ENCODE results near the gene ARHGAP19.
A peak's percentile ranks its signal among the peaks of the same experiment; 100 is the strongest.

The ARHGAP19 gene, protein sequence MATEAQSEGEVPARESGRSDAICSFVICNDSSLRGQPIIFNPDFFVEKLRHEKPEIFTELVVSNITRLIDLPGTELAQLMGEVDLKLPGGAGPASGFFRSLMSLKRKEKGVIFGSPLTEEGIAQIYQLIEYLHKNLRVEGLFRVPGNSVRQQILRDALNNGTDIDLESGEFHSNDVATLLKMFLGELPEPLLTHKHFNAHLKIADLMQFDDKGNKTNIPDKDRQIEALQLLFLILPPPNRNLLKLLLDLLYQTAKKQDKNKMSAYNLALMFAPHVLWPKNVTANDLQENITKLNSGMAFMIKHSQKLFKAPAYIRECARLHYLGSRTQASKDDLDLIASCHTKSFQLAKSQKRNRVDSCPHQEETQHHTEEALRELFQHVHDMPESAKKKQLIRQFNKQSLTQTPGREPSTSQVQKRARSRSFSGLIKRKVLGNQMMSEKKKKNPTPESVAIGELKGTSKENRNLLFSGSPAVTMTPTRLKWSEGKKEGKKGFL
- total RNA-seq: 14.5 to 21.7 (median 19.3) reads per million in 4 donors

DNA sequence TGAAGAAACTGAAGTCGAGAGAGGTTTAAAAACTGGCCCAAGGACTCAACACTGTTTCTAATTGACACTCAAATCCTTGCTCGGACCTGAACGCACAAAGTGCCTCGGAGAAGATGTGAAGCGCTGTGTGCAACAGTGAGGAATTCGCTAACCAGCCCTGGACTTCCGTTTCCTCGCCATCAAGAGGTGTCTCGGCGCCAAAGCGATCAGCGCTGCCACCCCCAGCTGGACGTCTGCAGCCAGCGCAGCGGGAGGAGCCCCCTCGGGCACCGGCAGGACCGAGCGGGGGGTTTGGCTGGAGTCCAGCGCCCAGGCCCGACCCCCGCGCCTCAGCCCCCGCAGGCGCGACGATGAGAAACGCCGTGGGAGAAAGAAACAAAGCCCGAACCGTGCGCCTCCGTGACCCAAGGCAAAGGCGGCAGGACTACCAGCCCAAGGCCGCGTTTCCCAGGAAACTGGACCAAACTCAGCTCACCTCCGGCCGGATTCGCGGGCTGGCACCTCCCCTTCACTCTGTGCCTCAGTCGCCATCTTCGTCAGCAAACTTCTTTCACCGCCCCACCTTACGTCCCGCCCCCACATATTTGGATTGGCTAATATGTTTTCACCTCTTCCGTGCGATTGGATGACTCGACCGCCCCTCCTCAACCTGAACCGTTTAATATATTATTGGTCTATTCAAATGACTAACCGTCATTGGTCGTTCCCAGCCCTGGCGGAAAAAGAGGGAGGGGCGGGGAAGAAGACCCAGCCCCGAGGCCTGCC lies at the start of gene ARHGAP19:
Gene ARHGAP19 (minus strand): TSS at position 541 of the 765 bp plus-strand sequence. CDS start 10 bp downstream, at position 531.
- peak; percentile 80 to 98 (median 90) for DNase-seq

DNA sequence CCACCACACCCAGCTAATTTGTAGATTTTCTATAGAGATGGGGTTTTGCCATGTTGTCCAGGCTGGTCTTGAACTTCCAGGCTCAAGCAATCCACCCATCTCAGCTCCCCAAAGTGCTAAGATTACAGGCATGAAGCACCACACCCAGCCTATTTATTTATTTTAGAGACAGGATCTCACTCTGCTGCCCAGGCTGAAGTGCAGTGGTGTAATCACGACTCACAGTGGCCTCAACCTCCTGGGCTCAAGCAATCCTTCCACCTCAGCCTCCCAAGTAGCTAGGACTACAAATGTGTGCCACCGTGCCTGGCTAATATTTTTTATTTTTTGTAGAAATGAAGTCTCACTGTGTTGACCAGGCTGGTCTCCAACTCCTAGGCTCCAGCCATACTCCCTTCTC lies 49.0 kb upstream of the ARHGAP19 start:
- DNase-seq: no peak

- no peak for DNase-seq
Measured at GRCh38 chr10:97338041-97338440, 45.6 kb upstream of the ARHGAP19 start.

DNA sequence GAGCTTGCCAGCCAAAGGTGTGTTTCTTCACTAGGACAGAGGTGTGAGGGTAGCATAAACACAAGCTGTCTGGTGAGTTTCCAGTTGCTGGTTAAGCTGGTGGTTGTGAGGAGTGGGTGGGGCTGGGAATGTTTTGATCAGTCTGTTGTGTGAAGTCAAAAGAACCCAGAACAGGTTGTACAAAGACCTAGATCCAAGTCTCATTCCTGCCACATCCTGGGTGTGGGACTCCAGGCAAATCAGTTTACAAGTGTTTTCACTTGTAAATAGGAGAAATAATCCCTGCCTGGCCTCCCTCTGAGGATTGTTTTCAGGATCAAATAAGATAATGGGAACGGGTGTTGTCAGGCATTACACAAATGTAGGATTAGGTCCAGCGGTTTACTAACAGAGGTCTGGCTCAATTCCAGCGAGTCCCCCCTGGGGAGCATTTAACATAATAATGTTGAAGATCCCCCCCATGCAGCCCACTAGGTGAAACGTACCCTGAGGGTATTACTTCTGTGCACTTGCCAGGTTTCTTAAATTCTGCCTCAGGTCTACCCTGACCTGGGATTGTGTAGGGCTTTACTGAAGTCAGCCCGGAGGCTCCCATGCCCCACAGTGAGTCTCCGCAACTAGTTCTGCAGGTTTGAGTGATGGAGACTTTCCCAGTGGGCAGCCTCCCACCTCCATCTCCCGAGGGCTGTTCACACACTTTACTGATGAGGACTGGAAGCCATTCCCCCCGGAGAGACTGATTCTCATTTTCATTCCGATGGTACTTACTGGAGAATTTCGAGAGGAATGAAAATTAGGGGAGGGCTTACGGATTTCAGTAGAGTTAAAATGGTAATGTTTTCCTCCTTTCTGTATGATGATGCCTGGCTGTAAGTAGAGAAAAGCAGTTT lies 44.8 kb upstream of the ARHGAP19 start:
- no peak for DNase-seq

GRCh38 chr10:97336446-97336845 lies 44.0 kb upstream of the ARHGAP19 start:
- no peak for DNase-seq

DNA sequence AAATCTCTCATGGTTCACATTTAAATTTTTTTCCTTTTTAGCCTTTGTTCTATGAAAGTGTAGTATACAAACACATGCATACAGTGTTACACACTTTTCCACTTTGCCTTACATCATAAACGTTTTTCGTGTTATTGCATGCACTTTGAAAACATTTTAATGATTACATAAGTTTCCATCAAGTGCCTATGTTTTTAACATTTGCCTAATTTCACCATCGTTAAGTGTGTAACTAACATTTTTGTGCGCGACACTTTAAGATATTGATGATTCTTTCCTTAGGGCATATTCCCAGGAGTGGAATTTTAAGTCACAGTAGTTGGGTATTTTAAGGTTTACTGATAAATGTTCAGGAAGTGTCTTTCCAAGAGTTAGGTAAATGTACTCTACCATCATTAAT lies 43.6 kb upstream of the ARHGAP19 start:
- no peak for DNase-seq

- no peak for DNase-seq
Measured at GRCh38 chr10:97335188-97335619, 42.8 kb upstream of the ARHGAP19 start.

DNA sequence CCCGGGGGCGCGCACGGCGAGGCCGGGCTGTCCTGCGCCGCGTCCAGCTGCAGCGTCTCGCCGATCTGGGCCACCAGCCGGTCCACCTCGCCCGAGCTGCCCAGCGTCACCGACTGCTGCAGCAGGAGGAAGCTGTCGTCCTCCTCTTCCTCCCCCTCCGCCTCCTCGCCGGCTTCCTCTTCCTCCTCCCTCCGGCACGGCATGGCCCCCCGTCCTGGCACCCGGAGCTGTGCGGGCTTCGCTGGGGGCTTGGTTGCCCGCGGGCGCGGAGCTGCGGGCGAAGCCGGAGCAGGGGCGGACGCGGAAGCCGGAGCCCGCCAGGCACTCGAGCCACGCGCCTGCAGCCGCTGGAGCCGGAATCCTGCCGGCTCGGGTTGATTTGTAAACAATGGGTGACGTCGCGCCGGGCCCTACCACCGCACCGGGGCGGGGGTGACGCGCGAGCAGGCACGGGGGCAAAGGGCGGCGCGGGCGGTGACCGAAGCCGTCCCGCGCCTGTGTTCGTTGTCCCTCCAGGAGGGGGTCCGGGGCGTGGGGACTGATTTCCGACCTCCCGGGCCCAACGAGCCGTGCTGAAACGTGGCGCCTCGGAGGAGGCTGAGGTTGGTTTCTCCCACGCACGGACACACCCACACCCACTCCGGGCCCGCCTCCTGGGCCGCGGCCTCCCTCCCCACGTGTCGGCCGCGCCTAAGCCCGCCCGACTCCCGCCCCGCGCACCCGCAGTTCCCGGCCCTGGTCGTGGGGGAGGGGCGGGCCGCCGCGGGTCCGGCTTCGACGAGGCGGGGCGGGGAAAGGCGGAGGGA lies 42.1 kb upstream of the ARHGAP19 start, which contains the start of gene FRAT2:
Gene FRAT2 (minus strand): TSS at position 360 of the 806 bp plus-strand sequence. CDS start 157 bp downstream, at position 203.
- peak; percentile 77 to 91 (median 82) for DNase-seq

DNA sequence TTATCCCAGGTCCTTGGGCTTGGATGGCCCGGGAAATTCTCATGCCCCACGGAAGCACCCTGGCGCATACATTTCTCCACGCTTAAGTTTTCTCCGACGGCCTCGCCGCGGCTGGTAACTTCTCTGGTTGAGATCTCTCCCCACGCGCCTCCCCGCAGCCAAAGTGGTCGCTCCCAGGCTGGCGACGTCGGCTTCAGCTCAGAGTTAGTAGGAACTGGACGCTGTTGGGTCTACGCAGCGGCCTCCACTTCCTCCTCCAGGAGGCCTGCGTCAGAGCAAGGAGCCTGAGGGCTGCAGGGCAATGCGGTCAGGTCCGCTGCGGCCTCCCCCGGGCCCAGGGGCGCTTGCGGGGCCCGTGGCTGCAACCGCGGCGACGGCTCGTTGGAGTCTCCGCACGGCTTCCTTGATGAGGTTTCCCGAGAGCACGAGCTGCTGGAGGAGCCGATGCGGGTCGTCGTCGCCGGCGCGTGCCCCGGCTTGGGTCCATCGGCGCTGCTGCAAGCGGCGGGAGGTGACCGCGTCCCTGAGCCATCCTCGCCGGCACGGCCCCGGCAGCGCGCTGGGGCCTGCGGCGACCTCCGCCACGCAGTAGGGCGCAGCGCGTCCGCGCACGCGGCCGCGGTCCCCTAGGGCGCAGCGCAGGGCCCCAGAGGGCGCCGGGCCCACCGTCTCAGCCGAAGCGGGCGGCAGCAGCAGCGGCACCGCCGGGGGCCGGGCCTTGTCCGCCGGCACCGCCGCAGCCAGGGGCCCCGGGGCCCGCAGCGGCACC lies 41.3 kb upstream of the ARHGAP19 start:
- peak in 3 of 5 donors; percentile 15 to 48 (median 17) for DNase-seq

- no peak for DNase-seq
Measured at GRCh38 chr10:97333351-97333600, 40.8 kb upstream of the ARHGAP19 start.

DNA sequence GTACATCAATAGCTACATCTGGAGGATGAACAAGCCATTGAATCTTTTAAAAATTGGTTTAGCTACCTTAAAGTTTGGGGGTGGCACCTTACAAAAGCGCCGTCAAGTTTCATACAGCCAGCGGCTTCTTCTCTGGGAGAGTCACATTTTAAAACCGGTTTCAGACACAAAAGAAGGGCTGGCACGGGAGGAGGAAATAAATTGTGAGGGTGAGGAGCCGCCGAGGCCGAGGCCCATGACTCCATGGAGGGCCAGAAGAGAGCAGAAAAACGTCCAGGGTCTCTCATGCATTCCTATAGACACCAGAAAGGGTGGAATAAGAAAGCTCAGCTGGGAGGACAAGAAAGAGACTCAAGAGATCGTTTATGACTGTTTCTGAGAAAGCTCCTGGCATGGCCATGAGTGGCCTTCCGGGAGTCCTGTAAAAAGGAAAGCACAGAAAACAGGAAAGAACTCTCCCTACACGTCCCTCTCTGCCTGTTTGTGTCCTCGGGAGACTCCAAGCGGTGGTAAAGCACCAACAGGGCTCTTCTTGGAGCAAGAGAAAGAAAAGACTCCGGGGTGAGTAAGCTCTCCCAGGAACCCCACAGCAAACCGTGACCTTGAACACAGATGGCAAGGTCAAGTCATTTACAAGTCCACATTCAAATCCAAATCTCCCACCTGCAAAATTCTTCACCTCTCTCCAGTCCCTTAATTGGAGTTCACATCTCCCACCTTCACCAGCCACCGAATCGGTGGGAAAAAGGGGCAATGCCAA lies 40.3 kb upstream of the ARHGAP19 start:
- no peak for DNase-seq

- DNase-seq: no peak
Measured at GRCh38 chr10:97331153-97331703, 38.8 kb upstream of the ARHGAP19 start.

DNA sequence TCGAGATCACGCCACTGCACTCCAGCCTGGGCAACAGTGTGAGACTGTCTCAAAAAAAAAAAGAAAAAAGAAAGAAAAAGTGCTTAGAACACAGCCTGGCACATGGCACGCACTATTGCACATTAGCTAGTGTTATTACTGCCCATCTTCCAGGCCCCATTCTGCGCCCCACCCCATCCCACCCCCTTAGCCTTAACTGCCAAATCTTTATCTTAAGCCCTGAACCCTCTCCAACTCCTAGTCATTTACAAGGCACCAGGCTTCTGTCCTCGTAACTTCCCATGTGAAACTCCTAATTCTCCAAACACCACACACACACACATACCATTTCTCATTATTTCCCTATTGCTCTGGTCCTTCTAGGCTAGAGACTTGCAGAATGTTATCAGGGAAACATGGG lies 37.3 kb upstream of the ARHGAP19 start:
- no peak for DNase-seq

GRCh38 chr10:97328646-97329453 lies 36.4 kb upstream of the ARHGAP19 start:
- peak in 1 of 5 donors; percentile 49 for DNase-seq

GRCh38 chr10:97327348-97328294 lies 35.2 kb upstream of the ARHGAP19 start:
- peak in 1 of 5 donors; percentile 56 for DNase-seq

- DNase-seq: no peak
Measured at GRCh38 chr10:97325754-97326153, 33.3 kb upstream of the ARHGAP19 start.

GRCh38 chr10:97323501-97323900 lies 31.1 kb upstream of the ARHGAP19 start:
- no peak for DNase-seq

GRCh38 chr10:97321804-97322190 lies 29.4 kb upstream of the ARHGAP19 start:
- no peak for DNase-seq
